Tongue (tissue), 3 donors: ENCODE results near the gene LURAP1L. TPM values are rescaled to one million over a fixed set of nuclear protein-coding genes. Genes with fewer than 3 reads are reported as not detected.
A peak's percentile ranks its signal among the peaks of the same experiment; 100 is the strongest.
"Not testable (repeated sequence)": the region's sequence is repeated elsewhere in the genome, so short reads cannot be mapped to it uniquely, and the experiment has no call there.

Source experiments
- DNase-seq: peaks from one replicate; pipeline ENCODE4 v3.0.0-alpha.2; 2015
- small RNA-seq: library from RNA; depleted of rRNA; stranded (forward); fragments of <200 nt; gene quantifications from one replicate; pipeline ENCODE3, GENCODE V24; 2014; ENCODE audit warnings: low replicate concordance
- total RNA-seq: library from RNA; depleted of rRNA; stranded (reverse); fragments of >200 nt; gene quantifications from one replicate; pipeline ENCODE4 v1.2.3, GENCODE V29; 2014

LURAP1L gene
- total RNA-seq, 1 donor from 2014 or later: 7.2 TPM

DNA sequence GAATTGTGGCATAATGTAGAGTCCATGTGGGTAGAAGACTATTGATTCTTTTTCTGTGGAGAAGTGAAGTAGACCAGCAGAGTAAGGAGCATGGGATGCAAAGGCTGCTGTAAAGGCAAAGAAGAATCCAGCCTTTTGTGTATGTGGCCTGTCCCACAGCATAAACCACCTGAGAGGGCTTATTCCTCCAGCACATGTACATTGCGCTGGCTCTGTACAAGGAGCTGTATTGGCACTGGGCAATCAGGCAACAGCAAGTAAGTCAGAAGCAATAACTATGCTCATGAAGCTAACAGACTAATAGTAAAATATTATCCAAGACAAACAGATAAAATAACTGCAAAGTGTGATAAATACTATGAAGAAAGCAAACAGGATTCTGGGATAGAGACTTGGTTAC lies 86.2 kb downstream of the LURAP1L start:
- no peak for DNase-seq

DNA sequence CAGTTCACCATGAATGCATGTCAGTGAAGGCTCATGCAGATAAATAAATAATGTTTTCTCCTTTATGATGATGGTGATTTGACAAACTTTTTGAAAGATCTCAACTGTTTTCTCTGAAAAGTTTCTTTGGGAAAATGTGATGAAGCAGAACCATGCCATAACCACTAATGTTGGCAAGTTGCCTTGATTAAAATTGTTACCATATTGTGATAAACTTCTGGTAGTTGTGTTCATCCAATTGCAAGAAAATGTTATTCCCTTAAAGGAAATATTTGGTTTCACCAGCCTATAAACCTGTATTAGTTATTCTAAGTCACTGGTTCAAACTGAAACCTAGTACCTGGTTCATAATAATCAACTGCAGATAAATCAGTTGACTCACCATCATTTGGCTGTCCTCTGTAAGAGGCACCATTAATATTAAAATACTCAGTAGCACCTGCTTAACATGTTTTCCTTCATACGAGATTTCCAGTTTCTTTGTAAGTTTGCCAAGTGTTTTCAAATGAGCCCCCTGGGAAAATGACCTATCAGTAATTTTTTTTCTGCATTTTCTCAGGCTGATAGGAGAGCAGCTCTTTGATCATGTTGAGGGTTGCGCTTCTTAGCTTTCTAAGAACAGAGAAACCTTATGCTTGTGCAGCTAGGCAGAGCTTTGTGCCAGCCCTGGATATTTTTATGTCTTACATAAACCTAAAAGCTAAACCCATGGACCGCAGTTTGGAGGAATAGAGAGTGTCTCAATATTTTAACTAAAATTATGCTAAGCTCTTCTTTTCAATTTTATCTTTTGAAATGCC lies 88.0 kb downstream of the LURAP1L start:
- DNase-seq: no peak

- peak; percentile 49 for DNase-seq
Observed at GRCh38 chr9:12863618-12864017, 88.8 kb downstream of the LURAP1L start.

DNA sequence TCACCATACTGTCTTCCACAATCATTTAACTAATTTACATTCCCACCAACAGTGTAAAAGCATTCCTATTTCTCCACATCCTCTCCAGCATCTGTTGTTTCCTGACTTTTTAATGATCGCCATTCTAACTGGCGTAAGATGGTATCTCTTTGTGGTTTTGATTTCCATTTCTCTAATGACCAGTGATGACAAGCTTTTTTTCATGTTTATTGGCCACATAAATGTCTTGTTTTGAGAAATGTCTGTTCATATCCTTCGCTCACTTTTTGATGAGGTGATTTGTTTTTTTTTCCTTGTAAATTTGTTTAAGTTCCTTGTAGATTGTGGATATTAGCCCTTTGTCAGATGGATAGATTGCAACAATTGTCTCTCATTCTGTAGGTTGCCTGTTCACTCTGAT lies 90.6 kb downstream of the LURAP1L start:
- DNase-seq: not testable (repeated sequence)

Small RNA genes within 50 kb of the gene (small RNA-seq; reads per million reads assigned to genes)
- not detected for gene RN7SL849P

Other genes with a start within 250 kb of the LURAP1L start
- gene TYRP1, start 81.6 kb upstream of the LURAP1L start, total RNA-seq: 0.92 TPM